ENCODE measurements around the gene CD28.
A peak's percentile ranks its signal among the peaks of the same experiment; 100 is the strongest.

Gene CD28

GRCh38 chr2:203685789-203686420 is 20.5 kb upstream of the CD28 start:
- Histone ChIP-seq H3K36me3 (ENCODE audit: control insufficient read depth in 1 of 2, insufficient read depth in 2 of 2, low read length in 2 of 2) (no peaks in the 10 kb centered on the region), H3K79me2 (ENCODE audit: control insufficient read depth, insufficient read depth, low read length, poor library complexity) (no peaks in the 10 kb centered on the region), H2BK120ac (ENCODE audit: insufficient read depth, low read length, poor library complexity) (no peak overlapping the region), H2AFZ (ENCODE audit: insufficient read depth, low read length, poor library complexity) (peak overlapping the region; percentile 9), H3K9ac (ENCODE audit: low read length) (no peak overlapping the region), H3K27me3 (ENCODE audit: insufficient read depth, low read length) (no peaks in the 10 kb centered on the region), H3K4me2 (ENCODE audit: low read length) (no peak overlapping the region), H3K14ac (ENCODE audit: low read length) (no peak overlapping the region), H3K4ac (ENCODE audit: low read depth, low read length) (no peak overlapping the region), H2AK5ac (ENCODE audit: low read length) (no peak overlapping the region), H4K8ac (ENCODE audit: low read depth, low read length) (no peak overlapping the region), H2BK12ac (ENCODE audit: low read length) (peak overlapping the region; percentile 54), H4K12ac (ENCODE audit: low read depth, low read length) (no peak overlapping the region), H2BK5ac (ENCODE audit: low read depth, low read length, poor library complexity) (no peak overlapping the region), H3K4me3 (ENCODE audit: low read depth, low read length) (no peak overlapping the region), H3K18ac (ENCODE audit: low read length) (no peak overlapping the region), H3K4me1 (ENCODE audit: control insufficient read depth in 1 of 2, insufficient read depth in 2 of 2, low read length in 2 of 2) (peaks cover 0 to 2% of the 10 kb centered on the region in 2 experiments), H3K27ac (ENCODE audit: low read depth, low read length) (no peak overlapping the region), H4K91ac (ENCODE audit: low read depth, low read length) (no peak overlapping the region), H3K9me3 (ENCODE audit: insufficient read depth, low read depth, low read length) (no peaks in the 10 kb centered on the region), H3K79me1 (ENCODE audit: low read length) (no peaks in the 10 kb centered on the region), H3K23ac (ENCODE audit: low read length) (no peak overlapping the region)
- WGBS (ENCODE audit: extremely low coverage, insufficient coverage, insufficient read length) = no CpG with 5 or more reads among the region's 4 CpGs
- no peak for DNase-seq

- no peak overlapping the region for H2BK120ac ChIP-seq (ENCODE audit: insufficient read depth, low read length, poor library complexity)
- H4K8ac ChIP-seq (ENCODE audit: low read depth, low read length) = no peak overlapping the region
- no peak overlapping the region for H3K4me3 ChIP-seq (ENCODE audit: low read depth, low read length)
- H3K4me1 ChIP-seq (ENCODE audit: control insufficient read depth in 1 of 2, insufficient read depth in 2 of 2, low read length in 2 of 2) = peaks cover 0 to 2% of the 10 kb centered on the region in 2 experiments
- H3K18ac ChIP-seq (ENCODE audit: low read length) = no peak overlapping the region
- no peak overlapping the region for H3K14ac ChIP-seq (ENCODE audit: low read length)
- H2AFZ ChIP-seq (ENCODE audit: insufficient read depth, low read length, poor library complexity) = no peak overlapping the region
- H3K36me3 ChIP-seq (ENCODE audit: control insufficient read depth in 1 of 2, insufficient read depth in 2 of 2, low read length in 2 of 2) = no peaks in the 10 kb centered on the region
- no peaks in the 10 kb centered on the region for H3K79me1 ChIP-seq (ENCODE audit: low read length)
- H4K91ac ChIP-seq (ENCODE audit: low read depth, low read length) = no peak overlapping the region
- H3K4ac ChIP-seq (ENCODE audit: low read depth, low read length) = no peak overlapping the region
- no peak overlapping the region for H4K12ac ChIP-seq (ENCODE audit: low read depth, low read length)
- H2BK12ac ChIP-seq (ENCODE audit: low read length) = no peak overlapping the region
- no peaks in the 10 kb centered on the region for H3K79me2 ChIP-seq (ENCODE audit: control insufficient read depth, insufficient read depth, low read length, poor library complexity)
- no peak overlapping the region for H2BK5ac ChIP-seq (ENCODE audit: low read depth, low read length, poor library complexity)
- no peaks in the 10 kb centered on the region for H3K27me3 ChIP-seq (ENCODE audit: insufficient read depth, low read length)
- WGBS (ENCODE audit: extremely low coverage, insufficient coverage, insufficient read length) = no CpG with 5 or more reads among the region's 2 CpGs
- H3K9ac ChIP-seq (ENCODE audit: low read length) = no peak overlapping the region
- no peak overlapping the region for H3K27ac ChIP-seq (ENCODE audit: low read depth, low read length)
- no peak overlapping the region for H2AK5ac ChIP-seq (ENCODE audit: low read length)
- H3K9me3 ChIP-seq (ENCODE audit: insufficient read depth, low read depth, low read length) = no peaks in the 10 kb centered on the region
- DNase-seq = peak in 1 of 2 donors; percentile 54
- H3K23ac ChIP-seq (ENCODE audit: low read length) = no peak overlapping the region
- H3K4me2 ChIP-seq (ENCODE audit: low read length) = no peak overlapping the region
These were observed 19.3 kb upstream of the CD28 start for GRCh38 chr2:203687165-203687564.

GRCh38 chr2:203688798-203689197 is 17.6 kb upstream of the CD28 start:
- no peak overlapping the region for H4K91ac ChIP-seq (ENCODE audit: low read depth, low read length)
- H2BK5ac ChIP-seq (ENCODE audit: low read depth, low read length, poor library complexity) = no peak overlapping the region
- H2AK5ac ChIP-seq (ENCODE audit: low read length) = no peak overlapping the region
- H3K4me2 ChIP-seq (ENCODE audit: low read length) = no peak overlapping the region
- H2AFZ ChIP-seq (ENCODE audit: insufficient read depth, low read length, poor library complexity) = no peak overlapping the region
- no peak overlapping the region for H3K4me3 ChIP-seq (ENCODE audit: low read depth, low read length)
- no peaks in the 10 kb centered on the region for H3K36me3 ChIP-seq (ENCODE audit: control insufficient read depth in 1 of 2, insufficient read depth in 2 of 2, low read length in 2 of 2)
- no peak overlapping the region for H3K9ac ChIP-seq (ENCODE audit: low read length)
- no peak overlapping the region for H3K4ac ChIP-seq (ENCODE audit: low read depth, low read length)
- H3K18ac ChIP-seq (ENCODE audit: low read length) = no peak overlapping the region
- no peak overlapping the region for H3K14ac ChIP-seq (ENCODE audit: low read length)
- H2BK120ac ChIP-seq (ENCODE audit: insufficient read depth, low read length, poor library complexity) = no peak overlapping the region
- peaks cover 0 to 2% of the 10 kb centered on the region in 2 experiments for H3K4me1 ChIP-seq (ENCODE audit: control insufficient read depth in 1 of 2, insufficient read depth in 2 of 2, low read length in 2 of 2)
- H3K79me1 ChIP-seq (ENCODE audit: low read length) = no peaks in the 10 kb centered on the region
- H3K27me3 ChIP-seq (ENCODE audit: insufficient read depth, low read length) = no peaks in the 10 kb centered on the region
- H3K27ac ChIP-seq (ENCODE audit: low read depth, low read length) = no peak overlapping the region
- peak in 1 of 2 donors; percentile 18 for DNase-seq
- no peaks in the 10 kb centered on the region for H3K79me2 ChIP-seq (ENCODE audit: control insufficient read depth, insufficient read depth, low read length, poor library complexity)
- no peak overlapping the region for H4K12ac ChIP-seq (ENCODE audit: low read depth, low read length)
- H3K23ac ChIP-seq (ENCODE audit: low read length) = no peak overlapping the region
- no peak overlapping the region for H2BK12ac ChIP-seq (ENCODE audit: low read length)
- no CpG with 5 or more reads among the region's 4 CpGs for WGBS (ENCODE audit: extremely low coverage, insufficient coverage, insufficient read length)
- H4K8ac ChIP-seq (ENCODE audit: low read depth, low read length) = no peak overlapping the region
- H3K9me3 ChIP-seq (ENCODE audit: insufficient read depth, low read depth, low read length) = no peaks in the 10 kb centered on the region

GRCh38 chr2:203689426-203690116 is 16.9 kb upstream of the CD28 start:
- Histone ChIP-seq H3K9me3 (ENCODE audit: insufficient read depth, low read depth, low read length) (no peaks in the 10 kb centered on the region), H2BK12ac (ENCODE audit: low read length) (no peak overlapping the region), H3K27me3 (ENCODE audit: insufficient read depth, low read length) (no peaks in the 10 kb centered on the region), H3K4me2 (ENCODE audit: low read length) (no peak overlapping the region), H3K27ac (ENCODE audit: low read depth, low read length) (no peak overlapping the region), H3K4ac (ENCODE audit: low read depth, low read length) (no peak overlapping the region), H3K4me1 (ENCODE audit: control insufficient read depth in 1 of 2, insufficient read depth in 2 of 2, low read length in 2 of 2) (peaks cover 0 to 2% of the 10 kb centered on the region in 2 experiments), H3K4me3 (ENCODE audit: low read depth, low read length) (no peak overlapping the region), H3K9ac (ENCODE audit: low read length) (no peak overlapping the region), H3K14ac (ENCODE audit: low read length) (no peak overlapping the region), H2AK5ac (ENCODE audit: low read length) (no peak overlapping the region), H4K8ac (ENCODE audit: low read depth, low read length) (no peak overlapping the region), H3K36me3 (ENCODE audit: control insufficient read depth in 1 of 2, insufficient read depth in 2 of 2, low read length in 2 of 2) (no peaks in the 10 kb centered on the region), H2BK120ac (ENCODE audit: insufficient read depth, low read length, poor library complexity) (no peak overlapping the region), H3K23ac (ENCODE audit: low read length) (no peak overlapping the region), H2BK5ac (ENCODE audit: low read depth, low read length, poor library complexity) (no peak overlapping the region), H3K18ac (ENCODE audit: low read length) (no peak overlapping the region), H3K79me2 (ENCODE audit: control insufficient read depth, insufficient read depth, low read length, poor library complexity) (no peaks in the 10 kb centered on the region), H3K79me1 (ENCODE audit: low read length) (no peaks in the 10 kb centered on the region), H2AFZ (ENCODE audit: insufficient read depth, low read length, poor library complexity) (no peak overlapping the region), H4K91ac (ENCODE audit: low read depth, low read length) (no peak overlapping the region), H4K12ac (ENCODE audit: low read depth, low read length) (no peak overlapping the region)
- no CpG with 5 or more reads among the region's 8 CpGs for WGBS (ENCODE audit: extremely low coverage, insufficient coverage, insufficient read length)
- no peak for DNase-seq

Measured in trophoblast cell (in vitro differentiated cells and primary cell).